NCI-H1048 (cell line): ENCODE data around the gene DCP1B.

ENCODE experiments used
- DNase-seq: peaks from one replicate; lab custom pipeline; 2025; lab: John Stamatoyannopoulos, UW

DCP1B gene

GRCh38 chr12:1918884-1919236 lies 85.4 kb downstream of the DCP1B start:
- no peak for DNase-seq

GRCh38 chr12:1918081-1918883 lies 86.0 kb downstream of the DCP1B start, which contains the start of gene CACNA2D4:
Gene CACNA2D4 (minus strand): TSS chr12:1918652. CDS start chr12:1918473, 179 bp downstream.
- no peak for DNase-seq

- DNase-seq = no peak
These were observed 86.8 kb downstream of the DCP1B start for GRCh38 chr12:1917172-1918070.

- DNase-seq = no peak
These were observed 87.7 kb downstream of the DCP1B start for GRCh38 chr12:1916371-1917171.

- no peak for DNase-seq
These were observed 88.9 kb downstream of the DCP1B start for GRCh38 chr12:1915082-1915968.

- DNase-seq = no peak
These were observed 89.9 kb downstream of the DCP1B start for GRCh38 chr12:1914114-1914911.

- no peak for DNase-seq
These were observed 90.7 kb downstream of the DCP1B start for GRCh38 chr12:1913377-1914113.

GRCh38 chr12:1912580-1913376 lies 91.5 kb downstream of the DCP1B start:
- no peak for DNase-seq

GRCh38 chr12:1911598-1912575 lies 92.4 kb downstream of the DCP1B start:
- DNase-seq = no peak

DNA sequence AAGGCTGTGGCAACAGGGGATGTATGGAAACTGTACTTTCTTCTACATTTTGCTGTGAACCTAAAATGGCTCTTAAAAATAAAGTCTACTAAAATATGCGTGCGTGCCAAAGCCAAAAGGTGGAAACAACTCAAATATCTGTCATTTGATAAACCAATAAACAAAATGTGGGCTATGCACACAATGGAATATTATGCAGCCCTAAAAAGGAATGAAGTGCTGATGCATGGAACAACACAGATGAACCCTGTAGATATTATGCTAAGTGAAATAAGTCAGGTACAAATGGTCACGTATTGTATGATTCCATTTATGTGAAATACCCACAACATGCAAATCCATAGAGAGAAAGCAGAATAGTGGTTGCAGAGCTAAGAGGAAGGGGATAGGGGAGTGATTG lies 93.8 kb downstream of the DCP1B start:
- DNase-seq = no peak

- no peak for DNase-seq
These were observed 95.5 kb downstream of the DCP1B start for GRCh38 chr12:1908758-1909157.

DNA sequence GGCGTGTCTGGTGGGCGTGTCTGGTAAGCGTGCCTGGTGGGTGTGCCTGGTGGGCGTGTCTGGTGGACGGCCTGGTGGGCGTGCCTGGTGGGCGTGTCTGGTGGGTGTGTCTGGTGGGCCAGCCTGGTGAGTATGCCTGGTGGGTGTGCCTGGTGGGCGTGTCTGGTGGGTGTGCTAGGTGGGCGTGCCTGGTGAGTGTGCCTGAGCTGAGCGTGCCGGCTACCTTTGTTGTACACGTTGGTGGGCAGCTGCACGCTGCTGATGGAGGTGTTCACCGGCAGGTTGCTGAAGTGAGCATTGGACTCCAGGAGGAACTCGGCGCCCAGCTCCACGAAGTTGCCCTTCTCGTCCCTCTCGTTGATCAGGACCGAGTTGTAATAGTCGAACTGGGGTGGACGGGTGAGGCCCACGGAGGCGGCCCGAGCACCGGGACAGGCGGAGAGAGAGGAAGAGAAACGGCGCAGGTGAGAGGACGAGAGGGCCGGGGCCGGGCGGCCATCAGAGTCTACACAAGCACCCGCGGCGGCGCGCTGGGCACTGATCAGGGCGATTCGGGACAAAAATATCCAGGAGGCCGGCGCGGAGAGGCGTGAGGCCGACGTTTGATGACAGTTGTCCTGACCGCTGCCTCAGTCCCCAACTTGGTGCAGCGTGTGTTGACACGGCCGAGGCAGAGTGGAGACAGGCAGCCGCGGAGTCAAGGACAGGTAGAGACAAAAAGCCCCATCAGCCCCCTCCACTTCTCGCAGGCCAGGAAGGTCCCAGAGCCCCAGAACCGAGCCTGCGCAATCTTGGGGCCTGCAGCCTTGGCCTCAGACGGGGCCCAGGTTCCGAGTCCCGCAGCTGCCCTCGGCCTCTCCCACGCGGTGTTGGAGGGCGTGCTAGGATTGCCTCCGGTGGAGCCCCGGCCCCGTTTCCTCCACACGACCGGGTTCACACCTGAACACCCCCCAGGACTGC lies 96.3 kb downstream of the DCP1B start:
- DNase-seq = no peak

DNA sequence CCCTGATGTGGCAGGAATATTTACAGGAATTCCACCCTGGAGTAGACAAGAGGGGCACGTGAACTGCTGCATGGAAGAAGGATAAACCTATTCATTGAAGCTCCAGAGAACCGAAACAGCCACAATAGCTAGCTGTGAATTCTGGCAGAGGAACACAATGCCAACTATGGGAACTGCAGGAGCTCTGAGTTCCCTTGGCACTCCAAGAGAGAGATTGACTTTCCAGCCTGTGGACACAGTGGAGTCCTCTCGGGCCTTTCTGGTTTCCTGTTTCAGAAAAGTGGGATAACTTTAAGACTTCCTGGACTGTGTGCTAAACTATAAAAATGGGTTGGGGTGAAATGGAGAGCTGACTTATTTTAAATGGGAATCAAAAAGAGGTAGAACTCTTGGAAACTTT lies 97.7 kb downstream of the DCP1B start:
- DNase-seq = no peak

DNA sequence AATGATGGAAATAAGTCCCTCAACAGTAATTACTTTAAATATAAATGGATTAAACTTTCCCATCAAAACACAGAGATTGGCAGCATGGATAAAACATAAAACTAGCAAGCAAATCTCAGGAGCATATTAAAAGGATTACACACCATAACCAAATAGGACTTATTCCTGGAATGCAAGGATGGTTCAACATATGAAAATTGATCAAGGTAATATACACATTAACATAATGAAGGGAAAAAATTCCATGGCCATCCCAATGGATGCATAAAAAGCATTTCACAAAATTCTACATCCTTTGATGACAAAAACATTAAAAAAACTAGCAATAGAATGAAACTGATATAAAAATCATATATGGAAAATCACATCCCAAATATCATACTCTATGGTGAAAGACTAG lies 99.4 kb downstream of the DCP1B start:
- no peak for DNase-seq

DNA sequence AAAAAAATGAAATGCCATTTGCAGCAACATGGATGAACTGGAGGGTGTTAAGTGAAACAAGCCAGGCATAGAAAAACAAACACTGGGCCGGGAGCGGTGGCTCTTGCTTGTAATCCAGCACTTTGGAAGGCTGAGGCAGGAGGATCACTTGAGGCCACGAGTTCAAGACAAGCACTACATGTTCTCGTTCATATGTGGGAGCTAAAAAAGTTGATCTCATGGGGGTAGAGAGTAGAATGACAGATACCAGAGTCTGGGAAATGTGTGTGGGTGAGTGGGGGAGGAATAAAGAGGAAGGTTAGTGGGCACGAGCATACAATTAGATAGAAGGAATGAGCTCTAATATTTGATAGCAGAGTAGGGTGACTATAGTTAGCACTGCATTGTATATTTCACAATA lies 107.3 kb downstream of the DCP1B start:
- DNase-seq = no peak
